ENCODE results near the gene ZNF804A.

- no peak for TF ChIP-seq CTCF (IDR thresholded peaks at IDR 0.05; ENCODE audit: borderline replicate concordance, extremely low read depth, low read length, poor library complexity, severe bottlenecking)
- no peak for TF ChIP-seq EZH2 (IDR thresholded peaks at IDR 0.05; ENCODE audit: borderline replicate concordance, low read depth, low read length, severe bottlenecking)
Measured at GRCh38 chr2:184936761-184937160, 338.4 kb downstream of the ZNF804A start.
